HG03175 (cell line): ENCODE data around the gene HOXA2.

ENCODE experiments used
- ATAC-seq: cut with Tn5 transposase; IDR thresholded peaks from one replicate; pipeline ENCODE4 v1.9.1; 2021; ENCODE audit warnings: mild to moderate bottlenecking, moderate library complexity; ENCODE audit not compliant: unreplicated experiment

The HOXA2 gene

DNA sequence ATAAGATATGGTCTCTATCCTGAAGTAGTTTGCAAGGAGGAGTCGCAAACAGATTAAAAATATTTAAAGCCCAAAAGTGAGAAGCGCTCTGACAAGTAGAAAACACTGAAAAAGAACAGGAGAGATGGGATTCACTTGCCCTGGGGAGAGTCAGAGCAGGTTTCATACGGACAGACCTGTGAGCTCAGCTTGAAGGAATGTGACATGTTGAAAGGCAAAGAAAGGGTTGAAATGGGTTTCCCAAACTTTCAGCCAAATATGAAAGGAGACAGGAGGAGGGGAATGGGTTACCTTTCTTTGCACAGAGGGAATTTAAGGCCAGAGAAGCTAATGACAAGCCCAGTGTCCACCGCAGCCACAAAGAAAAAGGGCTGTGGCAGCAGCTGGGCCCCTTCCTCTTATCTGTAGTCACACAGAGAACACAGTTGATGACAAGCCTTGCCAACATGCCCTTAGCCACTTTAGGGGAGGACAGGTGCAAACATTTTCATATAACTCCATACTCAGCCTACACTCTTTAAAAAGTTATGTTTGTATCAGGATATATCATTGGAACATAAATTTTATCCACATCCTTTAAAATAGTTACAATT lies 21.5 kb downstream of the HOXA2 start:
- ATAC-seq, result no peak

DNA sequence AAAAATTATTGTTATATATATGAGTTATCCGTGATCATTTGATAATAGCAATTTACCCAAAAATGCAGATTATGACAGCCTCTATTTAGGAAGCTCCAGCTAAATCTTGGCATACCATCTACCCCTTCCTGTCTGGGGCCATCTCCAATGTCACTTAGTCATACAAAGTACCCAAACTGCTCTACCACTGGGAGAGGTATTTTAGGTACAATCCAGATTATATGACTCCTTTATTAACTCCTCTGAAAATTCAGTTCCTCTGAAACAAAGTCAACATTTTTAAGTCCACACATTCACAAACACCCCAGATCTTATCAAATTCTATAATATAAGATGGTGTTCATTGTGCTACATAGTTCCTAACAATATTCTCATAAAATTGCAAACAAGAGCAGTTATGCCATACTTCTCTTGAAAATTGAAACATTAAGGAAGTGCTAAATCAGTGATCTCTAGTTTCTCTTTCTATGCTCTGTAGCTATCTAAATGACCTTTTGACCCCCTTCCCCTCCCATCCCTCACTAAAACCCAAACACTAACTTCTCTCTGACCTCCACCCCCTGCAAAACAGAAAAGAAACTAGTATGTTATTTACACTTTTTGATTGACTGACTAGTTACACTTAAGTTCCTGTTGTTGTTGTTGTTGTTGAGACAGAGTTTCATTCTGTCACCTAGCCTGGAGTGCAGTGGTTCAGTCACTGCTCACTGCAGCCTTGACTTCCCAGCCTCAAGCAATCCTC lies 23.1 kb downstream of the HOXA2 start:
- ATAC-seq, result peak; percentile 71

DNA sequence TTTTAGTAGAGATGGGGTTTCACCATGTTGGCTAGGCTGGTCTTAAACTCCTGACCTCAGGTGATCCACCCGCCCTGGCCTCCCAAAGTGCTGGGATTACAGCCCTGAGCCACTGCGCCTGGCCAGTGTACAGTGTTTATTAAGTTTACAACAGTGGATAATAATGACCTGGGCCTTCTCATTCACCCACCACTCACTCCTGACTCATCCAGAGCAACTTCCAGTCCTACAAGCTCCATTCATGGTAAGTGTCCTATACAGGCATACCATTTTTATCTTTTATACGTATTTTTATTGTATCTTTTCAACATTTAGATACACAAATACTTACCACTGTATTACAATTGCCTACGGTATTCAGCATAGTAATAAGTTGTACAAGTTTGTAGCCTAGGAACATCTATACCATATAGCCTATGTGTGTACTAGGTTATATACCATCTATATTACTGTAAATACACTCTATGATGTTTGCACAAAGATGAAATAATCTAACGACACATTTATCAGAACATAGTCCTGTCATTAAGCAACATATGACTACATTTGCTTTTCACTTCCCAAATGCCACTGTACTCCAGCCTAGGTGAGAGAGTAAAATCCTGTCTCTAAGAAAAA lies 23.8 kb downstream of the HOXA2 start:
- no peak for ATAC-seq

DNA sequence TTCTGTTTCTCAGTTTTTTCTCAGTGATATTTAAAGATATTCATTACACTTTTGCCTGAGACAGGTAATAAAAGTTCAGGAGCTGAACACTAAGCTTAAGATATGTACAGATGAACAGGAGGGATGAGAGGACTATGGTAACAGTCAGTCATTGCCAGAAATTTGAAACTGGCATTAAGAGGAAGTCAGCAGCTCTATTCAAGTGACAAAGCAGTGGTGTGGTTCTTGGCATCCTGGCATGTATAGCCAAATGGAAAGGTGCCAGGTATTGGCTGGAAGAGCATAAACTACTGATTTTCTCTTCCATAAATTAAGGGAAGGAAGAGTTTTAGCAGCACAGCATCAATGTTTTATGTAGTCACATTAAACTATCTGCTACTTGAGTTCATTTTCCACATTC lies 29.4 kb downstream of the HOXA2 start:
- ATAC-seq, result no peak

DNA sequence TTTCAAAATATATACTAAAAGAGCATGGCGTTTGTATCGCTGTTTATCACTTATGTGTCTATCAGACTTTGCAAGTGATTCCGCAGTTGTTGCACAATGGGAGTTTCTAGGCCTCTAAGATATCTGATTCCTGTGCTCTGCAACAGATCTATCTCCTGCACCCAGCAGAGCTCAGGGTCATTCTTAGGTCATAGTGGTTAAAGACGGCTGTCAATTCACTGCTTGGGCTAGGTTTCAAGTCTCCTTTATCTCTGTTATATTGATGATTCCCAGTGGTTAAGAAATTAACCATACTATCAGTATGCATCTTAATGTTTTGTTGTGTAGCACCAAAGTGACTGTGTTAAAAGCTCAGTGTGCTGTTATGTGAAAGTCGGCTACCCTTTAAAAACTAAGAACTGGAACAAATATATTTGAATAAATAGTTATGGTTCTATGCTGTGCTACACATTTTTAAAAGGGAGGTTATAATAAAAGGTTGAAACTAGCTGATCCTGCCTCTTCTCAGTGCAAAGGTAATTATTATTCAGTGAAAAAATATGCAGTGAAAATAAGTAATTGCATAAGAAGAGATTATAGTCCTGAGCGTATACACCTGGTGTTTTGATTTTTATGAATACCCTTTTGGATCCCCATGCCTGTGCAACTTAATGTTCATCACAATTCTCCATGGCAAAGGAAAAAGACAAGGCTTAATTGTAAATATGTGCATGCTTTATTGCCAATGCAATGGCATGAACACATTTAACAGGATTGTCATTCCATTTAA lies 30.7 kb downstream of the HOXA2 start:
- ATAC-seq, result no peak

DNA sequence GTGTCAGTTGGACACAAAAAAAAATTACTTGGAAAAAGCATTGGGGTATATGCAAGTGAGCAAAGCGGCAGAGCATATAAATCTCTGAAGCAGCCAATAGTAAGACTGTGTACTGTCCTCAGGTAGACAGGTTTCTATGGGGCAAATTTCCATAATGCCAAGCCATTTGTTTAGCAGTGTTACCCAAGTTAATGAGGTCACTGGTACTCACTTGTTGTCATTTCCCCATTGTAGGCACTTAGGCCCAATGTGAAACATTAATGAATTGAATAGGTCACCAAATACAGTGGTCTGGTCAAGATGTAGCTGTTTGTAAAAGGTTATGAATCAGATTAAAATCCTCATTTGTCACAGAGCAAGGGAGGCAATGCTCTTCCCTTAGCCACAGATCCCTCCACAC lies 34.2 kb downstream of the HOXA2 start:
- no peak for ATAC-seq

DNA sequence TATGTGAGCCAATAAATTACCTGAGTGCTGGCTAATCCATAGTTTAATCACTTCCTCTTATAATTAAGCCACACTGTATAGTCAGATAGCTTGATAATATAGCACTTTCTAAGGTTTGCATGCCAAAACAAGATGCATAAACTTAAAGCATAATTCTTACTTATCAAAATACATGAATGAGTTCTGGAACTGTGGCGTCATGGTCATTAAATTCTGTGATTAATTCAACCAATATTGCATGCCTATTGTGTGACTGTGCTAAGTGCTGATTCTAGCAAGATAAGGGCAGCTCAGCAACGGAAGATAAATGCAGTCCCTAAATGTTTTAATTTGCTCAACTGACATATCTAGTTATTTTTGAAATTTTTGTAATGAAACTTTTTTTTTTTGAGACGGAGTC lies 36.3 kb downstream of the HOXA2 start:
- no peak for ATAC-seq

DNA sequence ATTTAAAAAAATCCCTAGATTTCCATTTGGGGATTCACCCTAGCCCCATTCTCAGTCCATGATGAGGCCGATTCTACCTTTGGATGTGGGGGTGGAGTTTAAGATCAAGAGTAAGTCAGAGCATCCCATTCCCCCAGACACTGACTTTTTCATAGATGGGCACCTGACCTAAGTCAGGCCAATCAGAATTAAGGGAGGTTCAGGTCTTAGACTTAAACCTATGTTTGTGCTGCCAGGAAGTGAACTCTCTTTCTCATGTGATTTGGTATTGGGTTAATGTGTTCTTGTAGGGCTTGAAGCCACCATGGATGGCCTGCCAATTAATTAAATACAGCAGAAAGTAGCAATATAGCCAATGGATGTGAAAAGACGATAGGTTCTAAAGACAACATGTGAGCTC lies 36.8 kb downstream of the HOXA2 start:
- no peak for ATAC-seq

DNA sequence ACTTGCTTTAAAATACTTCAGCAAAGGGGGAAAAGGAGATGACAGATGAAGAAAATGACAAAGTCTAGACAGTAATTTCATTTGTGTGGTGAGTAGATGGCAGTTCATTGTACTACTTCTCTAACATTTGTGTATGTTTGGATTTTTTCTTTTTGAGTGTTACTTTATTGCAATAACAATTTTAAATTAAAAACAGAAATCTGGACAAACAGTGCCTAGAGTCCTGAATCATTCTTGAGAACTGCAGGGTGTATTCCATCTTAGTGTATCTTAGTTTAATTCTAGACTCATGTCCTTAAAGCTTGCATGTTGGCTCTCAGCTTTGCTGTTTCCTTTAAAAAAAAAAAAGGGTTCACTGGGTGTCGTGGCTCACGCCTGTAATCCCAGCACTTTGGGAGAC lies 37.8 kb downstream of the HOXA2 start:
- ATAC-seq, result no peak

DNA sequence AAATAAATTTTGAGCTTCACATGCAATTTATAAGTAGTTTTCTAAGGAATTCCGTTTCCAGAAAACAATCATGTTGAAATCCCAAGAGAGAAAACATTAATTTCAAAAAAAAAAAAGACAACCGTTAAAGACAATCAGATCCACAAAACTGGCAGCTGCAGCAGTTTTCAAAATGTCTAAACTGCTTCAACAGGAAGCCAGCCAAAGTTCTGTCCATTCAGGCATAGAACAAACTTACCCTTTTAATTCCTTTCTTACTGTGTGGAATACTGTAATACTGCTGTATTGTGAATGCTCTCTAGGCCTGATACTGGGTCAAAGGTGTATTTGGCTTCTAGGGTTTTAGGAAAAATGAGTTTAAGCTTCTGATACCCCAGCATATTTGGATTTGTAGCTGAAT lies 38.3 kb downstream of the HOXA2 start:
- ATAC-seq, result no peak

DNA sequence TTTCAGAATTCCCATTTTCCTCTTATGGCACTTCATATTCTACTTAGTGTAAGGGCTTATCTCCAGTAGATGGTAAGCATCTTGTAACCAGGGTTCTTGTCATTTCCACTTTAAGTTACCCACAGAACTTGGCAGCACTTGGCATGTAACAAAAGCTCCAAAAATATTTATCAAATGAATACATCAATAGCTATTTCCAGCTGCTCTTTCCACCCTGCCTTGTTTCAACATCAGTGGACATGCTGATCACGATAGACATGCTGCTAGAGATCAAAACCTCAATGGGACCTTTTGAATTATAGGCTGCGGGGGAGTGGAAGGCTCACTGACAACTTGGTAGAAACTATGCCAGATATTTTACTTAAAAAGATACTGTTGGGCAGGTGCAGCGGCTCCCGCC lies 39.5 kb downstream of the HOXA2 start:
- no peak for ATAC-seq

DNA sequence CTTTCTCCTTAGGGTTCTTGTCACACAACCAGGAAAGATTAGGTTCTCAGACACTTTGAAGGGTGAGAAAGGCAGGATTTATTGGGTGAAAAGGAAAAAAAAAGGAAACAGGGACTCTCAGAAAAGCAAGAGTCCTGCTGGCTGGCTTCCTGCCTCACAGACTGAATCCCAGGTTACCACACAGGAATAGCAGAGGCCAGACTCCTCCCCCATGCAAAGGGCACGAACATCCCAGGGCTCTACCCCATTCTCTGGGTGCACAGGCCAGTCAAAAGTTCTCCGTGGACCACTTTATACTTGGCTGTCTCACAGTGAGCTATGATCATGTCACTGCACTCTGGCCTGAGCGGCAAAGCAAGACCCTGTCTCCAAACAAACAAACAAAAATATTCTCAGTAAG lies 49.3 kb downstream of the HOXA2 start:
- no peak for ATAC-seq

DNA sequence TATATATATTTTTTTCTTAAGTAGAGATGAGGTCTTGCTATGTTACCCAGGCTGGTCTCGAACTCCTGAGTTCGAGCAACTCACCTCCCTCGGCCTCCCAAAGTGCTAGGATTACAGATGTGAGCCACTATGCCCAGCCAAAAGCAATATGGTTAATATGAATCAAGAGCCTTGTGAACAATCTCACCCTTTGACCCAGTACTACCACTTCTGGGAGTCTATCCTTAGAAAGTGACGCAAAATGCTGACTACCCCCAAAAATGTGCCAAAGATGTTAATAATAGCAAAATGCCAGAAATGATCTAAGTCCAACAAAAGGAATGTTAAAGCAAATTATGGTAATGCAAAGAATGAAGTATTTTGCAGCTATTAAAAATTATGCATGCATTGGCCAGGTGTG lies 51.0 kb downstream of the HOXA2 start:
- ATAC-seq, result no peak
